ENCODE measurements around the gene ADNP2.

- TF ChIP-seq POLR2AphosphoS5 (IDR thresholded peaks at IDR 0.05; ENCODE audit: low read depth, low read length): no peak
- TF ChIP-seq CTCF (IDR thresholded peaks at IDR 0.05): no peak
- no peak for TF ChIP-seq TCF7L2 (IDR thresholded peaks at IDR 0.05; ENCODE audit: low read depth, low read length)
- TF ChIP-seq SIN3A (IDR thresholded peaks at IDR 0.05; ENCODE audit: borderline replicate concordance, insufficient read depth, low read depth, low read length): no peak
These were observed 933 bp upstream of the ADNP2 start for GRCh38 chr18:80108121-80108536.
